Colonic mucosa (tissue), 4 donors: ENCODE measurements around the gene PER2. TPM values are rescaled to one million over a fixed set of nuclear protein-coding genes. Genes with fewer than 3 reads are reported as not detected.

Source experiments
- DNase-seq: peaks from one replicate; pipeline ENCODE4 v3.0.0-alpha.2; 2020
- H3K27ac ChIP-seq: fragments of 200-600 bp; one replicate; pipeline ENCODE4 v1.8.0; 2021
- H3K27me3 ChIP-seq: fragments of 200-600 bp; one replicate; pipeline ENCODE4 v1.8.0; 2021
- H3K36me3 ChIP-seq: fragments of 200-600 bp; one replicate; pipeline ENCODE4 v1.8.0; 2021
- H3K4me1 ChIP-seq: fragments of 200-600 bp; one replicate; pipeline ENCODE4 v1.8.0; 2021; ENCODE audit warnings: mild to moderate bottlenecking
- H3K4me3 ChIP-seq: fragments of 200-600 bp; one replicate; pipeline ENCODE4 v1.8.0; 2021
- H3K9ac ChIP-seq, 2 donors: one replicate each; pipeline ENCODE4 v1.7.0; 2013; ENCODE audit warnings: control low read depth in 2 of 2, low read depth in 2 of 2, low read length in 2 of 2
- H3K9me3 ChIP-seq: fragments of 200-600 bp; one replicate; pipeline ENCODE4 v1.8.0; 2021
- intact Hi-C: fragments of 100-400 bp; cut with DNase I; formaldehyde crosslinking; loops from one replicate; pipeline ENCODE4 v1.14.1; 2022
- total RNA-seq, 2 donors: library from RNA; stranded (reverse); fragmentation: NEBNext Ultra II Directional in 1 of 2; extraction: Animal tissue kit (Norgen Biotek cat#: 25700) in 1 of 2; gene quantifications; one replicate each; pipeline ENCODE4 v1.2.1, GENCODE V29; 2021
- TF ChIP-seq, protein P1 (sequence below): fragments of 200-600 bp; IDR thresholded peaks from one replicate; pipeline ENCODE4 v1.8.0; 2022; ENCODE audit warnings: antibody characterized with exemption, mild to moderate bottlenecking
- donor health status: healthy.
- donor health status: DM: no; HTN: no; CAD: no.
- donor health status: DM: no; HTN: no; CAD: no.

Gene PER2
- total RNA-seq, 2 donors from 2014 or later, result 22.1 to 29.2 TPM

DNA sequence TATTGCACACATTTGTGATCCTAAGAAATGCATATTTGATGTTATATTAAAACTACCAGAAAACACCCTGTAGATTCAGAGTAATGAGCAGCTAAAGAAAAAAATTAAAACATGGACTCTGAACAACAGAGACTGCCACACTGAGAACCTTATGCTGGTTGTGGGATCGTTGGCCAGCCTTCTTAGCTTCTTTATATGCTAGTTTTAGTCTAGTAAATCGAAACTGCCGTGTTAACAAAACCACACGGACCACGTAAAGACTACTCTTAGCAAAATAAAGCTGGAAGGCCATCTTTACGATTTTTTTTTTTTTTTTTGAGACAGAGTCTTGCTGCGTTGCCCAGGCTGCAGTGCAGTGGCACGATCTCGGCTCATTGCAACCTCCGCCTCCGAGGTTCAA, 22.8 kb downstream of the PER2 start:
- no peak overlapping the region for H3K27ac ChIP-seq

DNA sequence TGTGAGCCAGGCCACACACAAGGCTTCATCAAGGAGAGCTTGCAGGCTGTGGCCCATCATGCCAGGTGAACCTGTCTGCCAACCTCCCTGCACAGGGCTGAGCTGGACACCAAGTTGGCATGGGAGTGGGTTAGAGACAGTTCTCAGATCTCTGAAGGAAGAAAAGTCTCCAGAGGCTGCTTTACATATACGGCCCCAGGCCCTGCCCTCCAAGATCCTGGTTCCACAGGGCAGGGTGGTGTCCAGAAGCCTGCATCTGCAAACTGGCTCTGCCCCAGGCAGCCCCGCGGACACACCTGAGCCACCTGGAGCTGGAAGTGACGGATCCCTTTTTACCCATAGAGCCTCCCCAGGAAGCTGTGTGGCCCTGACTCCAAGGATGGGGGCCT, 24.3 kb downstream of the PER2 start:
- intact Hi-C loops, result loop anchor here (5.0 kb wide), 1 partner anchor 407 kb away; the partner anchor contains the start of gene RAMP1
- no peaks in the 10 kb centered on the region for H3K9me3 ChIP-seq
- DNase-seq, result peak; percentile 54
- H3K27ac ChIP-seq, result peak overlapping the region; percentile 64
- H3K4me3 ChIP-seq, result no peak overlapping the region
- H3K36me3 ChIP-seq, result peaks cover 3% of the 10 kb centered on the region
- peaks cover 5% of the 10 kb centered on the region for H3K4me1 ChIP-seq
- H3K27me3 ChIP-seq, result no peaks in the 10 kb centered on the region
- TF ChIP-seq, protein P1, sequence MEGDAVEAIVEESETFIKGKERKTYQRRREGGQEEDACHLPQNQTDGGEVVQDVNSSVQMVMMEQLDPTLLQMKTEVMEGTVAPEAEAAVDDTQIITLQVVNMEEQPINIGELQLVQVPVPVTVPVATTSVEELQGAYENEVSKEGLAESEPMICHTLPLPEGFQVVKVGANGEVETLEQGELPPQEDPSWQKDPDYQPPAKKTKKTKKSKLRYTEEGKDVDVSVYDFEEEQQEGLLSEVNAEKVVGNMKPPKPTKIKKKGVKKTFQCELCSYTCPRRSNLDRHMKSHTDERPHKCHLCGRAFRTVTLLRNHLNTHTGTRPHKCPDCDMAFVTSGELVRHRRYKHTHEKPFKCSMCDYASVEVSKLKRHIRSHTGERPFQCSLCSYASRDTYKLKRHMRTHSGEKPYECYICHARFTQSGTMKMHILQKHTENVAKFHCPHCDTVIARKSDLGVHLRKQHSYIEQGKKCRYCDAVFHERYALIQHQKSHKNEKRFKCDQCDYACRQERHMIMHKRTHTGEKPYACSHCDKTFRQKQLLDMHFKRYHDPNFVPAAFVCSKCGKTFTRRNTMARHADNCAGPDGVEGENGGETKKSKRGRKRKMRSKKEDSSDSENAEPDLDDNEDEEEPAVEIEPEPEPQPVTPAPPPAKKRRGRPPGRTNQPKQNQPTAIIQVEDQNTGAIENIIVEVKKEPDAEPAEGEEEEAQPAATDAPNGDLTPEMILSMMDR, result no peak
- peak overlapping the region in 1 of 2 donors; percentile 13 for H3K9ac ChIP-seq

More for the DNA sequence above, 22.8 kb downstream of the PER2 start:
- H3K4me1 ChIP-seq, result peaks cover 5% of the 10 kb centered on the region
- no peak overlapping the region for H3K9ac ChIP-seq
- TF ChIP-seq, protein P1, result no peak
- DNase-seq, result no peak
- H3K36me3 ChIP-seq, result no peaks in the 10 kb centered on the region
- intact Hi-C loops, result no loop called here
- H3K9me3 ChIP-seq, result no peaks in the 10 kb centered on the region
- no peak overlapping the region for H3K4me3 ChIP-seq
- H3K27me3 ChIP-seq, result no peaks in the 10 kb centered on the region

DNA sequence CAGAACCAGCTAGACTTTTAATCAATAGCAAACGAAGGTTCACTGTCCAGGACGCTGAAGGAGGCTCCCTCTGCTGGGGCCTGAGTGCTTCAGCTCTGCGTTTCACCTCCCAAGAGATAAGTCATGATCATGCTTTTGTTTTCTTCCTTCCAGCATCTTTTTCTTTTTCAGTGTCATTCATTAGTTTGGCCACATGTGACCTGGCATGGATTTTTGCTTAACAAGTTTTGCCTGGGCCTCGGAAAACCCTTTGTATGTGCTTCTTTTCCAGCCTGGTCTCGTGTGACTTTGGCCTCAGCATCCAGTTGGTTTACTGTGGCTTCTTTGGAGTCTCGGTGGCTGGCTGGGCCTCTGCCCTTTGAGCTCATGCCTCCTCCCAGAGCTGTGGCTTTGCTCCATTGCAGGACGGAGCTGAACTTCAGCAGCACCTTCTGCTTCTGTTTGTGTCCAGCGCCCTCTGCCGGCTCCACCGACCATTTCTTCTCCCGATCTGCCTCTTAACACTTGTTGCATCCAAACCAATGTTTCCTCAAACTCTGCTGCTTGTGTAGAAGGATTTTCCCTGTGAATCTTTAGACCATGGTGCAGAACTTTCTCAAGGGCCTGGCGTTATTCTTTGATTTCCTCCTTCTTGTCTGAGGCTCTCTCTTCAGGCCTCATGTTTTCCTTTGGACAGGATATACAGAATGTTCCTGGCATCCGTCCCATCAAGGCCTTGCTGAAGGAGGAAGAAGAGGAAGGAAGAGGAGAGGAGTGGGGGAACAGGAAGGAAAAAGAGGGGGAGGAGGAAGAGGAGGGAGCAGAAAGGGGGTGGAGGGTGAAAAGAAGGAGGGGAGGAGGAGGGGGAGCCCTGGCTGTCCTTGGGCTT, 25.0 kb downstream of the PER2 start:
- Histone ChIP-seq H3K27me3 (no peaks in the 10 kb centered on the region), H3K27ac (peak overlapping the region; percentile 64), H3K9me3 (no peaks in the 10 kb centered on the region), H3K9ac (peak overlapping the region in 1 of 2 donors; percentile 21), H3K4me3 (no peak overlapping the region), H3K4me1 (peaks cover 5% of the 10 kb centered on the region), H3K36me3 (peaks cover 3% of the 10 kb centered on the region)
- peak; percentile 96 for DNase-seq
- TF ChIP-seq, protein P1, result peak; percentile 67
- intact Hi-C loops, result loop anchor here (5.0 kb wide), 1 partner anchor 406 kb away; the partner anchor contains the start of gene RAMP1

DNA sequence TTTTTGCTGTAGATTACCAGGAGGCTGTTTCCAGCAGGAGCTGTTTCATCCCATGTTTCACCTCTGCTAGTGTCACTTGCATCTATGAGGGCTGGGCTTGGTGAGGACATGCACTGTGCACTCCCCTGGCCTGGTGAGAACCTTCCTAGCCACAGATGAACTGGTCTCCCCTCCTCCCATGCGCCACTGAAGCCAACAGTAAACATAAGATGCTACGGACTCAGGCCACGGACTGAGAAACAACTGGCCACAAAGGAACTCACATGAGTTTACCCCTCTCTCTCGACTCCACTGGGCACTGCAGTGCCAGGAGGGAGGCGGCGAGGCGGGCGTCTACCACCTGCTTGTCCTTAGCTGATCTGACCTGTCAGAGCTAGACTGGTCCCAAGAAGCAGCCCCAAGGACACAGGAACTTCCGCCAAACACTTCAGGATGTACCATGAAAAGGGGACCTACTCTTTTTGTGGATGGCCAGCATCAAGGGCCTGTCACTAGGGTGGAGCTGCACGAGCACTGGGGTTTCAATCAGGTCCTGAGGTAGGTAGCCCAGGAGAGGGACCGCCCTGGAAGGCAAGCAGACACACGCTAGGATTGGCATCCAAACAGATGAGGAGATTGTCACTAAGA, 25.8 kb downstream of the PER2 start:
- DNase-seq, result no peak
- no peak overlapping the region for H3K27ac ChIP-seq

More for the DNA sequence above, 25.8 kb downstream of the PER2 start:
- peaks cover 3% of the 10 kb centered on the region for H3K36me3 ChIP-seq
- intact Hi-C loops, result loop anchor here (5.0 kb wide), 1 partner anchor 405 kb away; the partner anchor contains the start of gene RAMP1
- no peaks in the 10 kb centered on the region for H3K9me3 ChIP-seq
- TF ChIP-seq, protein P1, result no peak
- H3K4me3 ChIP-seq, result no peak overlapping the region
- no peak overlapping the region for H3K9ac ChIP-seq
- no peaks in the 10 kb centered on the region for H3K27me3 ChIP-seq
- H3K4me1 ChIP-seq, result peaks cover 5% of the 10 kb centered on the region
